ENCODE results near the gene WNT5A. TPM values are rescaled to one million over a fixed set of nuclear protein-coding genes. Genes with fewer than 3 reads are reported as not detected.

Gene WNT5A
- polyA plus RNA-seq, 1 donor from 2014 or later: 0.59 TPM

GRCh38 chr3:55482496-55483195 is 4.5 kb downstream of the WNT5A start:
- Histone ChIP-seq H3K79me2 (replicated peaks; ENCODE audit: insufficient read depth, low read length) (no peaks in the 10 kb centered on the region), H3K36me3 (ENCODE audit: insufficient read depth, low read length) (no peaks in the 10 kb centered on the region), H3K9ac (ENCODE audit: low read length) (no peak overlapping the region), H3K4me3 (ENCODE audit: low read length) (peak overlapping the region; percentile 25), H3K4me2 (ENCODE audit: low read length) (no peak overlapping the region), H3F3A (ENCODE audit: insufficient read depth, low read length, poor library complexity, severe bottlenecking) (peaks cover 4% of the 10 kb centered on the region), H3K27ac (ENCODE audit: low read length) (no peak overlapping the region), H3K9me3 (ENCODE audit: low read length) (no peaks in the 10 kb centered on the region), H4K20me1 (ENCODE audit: insufficient read depth) (no peaks in the 10 kb centered on the region), H3K27me3 (ENCODE audit: insufficient read depth, low read depth, low read length) (peaks cover 93% of the 10 kb centered on the region), H3K9me2 (ENCODE audit: insufficient read depth, low read length) (no peaks in the 10 kb centered on the region), H2AFZ (ENCODE audit: low read depth, low read length) (no peak overlapping the region)
- TF ChIP-seq POLR2AphosphoS5 (IDR thresholded peaks at IDR 0.05) (no peak), EZH2 (IDR thresholded peaks at IDR 0.05; ENCODE audit: borderline replicate concordance, insufficient read depth, low read length, poor library complexity, severe bottlenecking) (peak; percentile 86)

DNA sequence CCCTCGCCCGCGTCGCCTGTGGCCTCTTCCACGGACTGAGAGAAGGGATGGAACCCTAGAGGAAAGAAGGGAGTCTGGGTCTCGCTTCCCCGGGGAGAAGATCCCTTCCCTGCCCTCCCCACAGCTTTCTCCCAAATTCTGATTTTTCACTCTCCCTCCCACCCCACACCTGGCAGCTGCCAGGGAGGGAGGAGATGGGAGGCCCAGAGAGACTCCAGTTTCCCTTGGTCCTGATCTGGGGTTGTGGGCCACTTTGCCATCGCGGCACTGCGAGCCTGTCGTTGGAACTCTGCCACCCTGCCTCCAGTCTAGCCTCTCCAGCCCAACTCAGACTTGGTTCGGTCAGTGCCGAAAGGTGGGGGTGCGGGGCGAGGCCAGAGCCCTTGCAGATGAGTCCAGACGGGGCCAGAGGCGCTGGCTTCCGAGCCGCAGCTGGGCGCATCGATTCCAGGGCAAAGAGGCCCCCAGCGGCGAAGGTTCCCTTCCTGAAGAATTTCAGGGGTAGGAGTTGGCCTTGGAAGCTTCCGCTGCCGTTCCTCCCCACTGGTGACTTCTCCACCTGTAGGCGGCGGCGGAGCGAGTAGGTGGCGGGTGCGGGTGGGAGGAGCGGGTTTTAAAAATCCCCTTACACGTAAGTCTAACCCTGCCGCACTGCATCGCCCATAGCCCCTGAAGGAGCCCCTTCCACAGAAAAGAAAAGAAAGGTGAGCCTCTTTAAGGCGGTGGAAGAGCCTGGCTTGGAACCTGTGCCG is 5.2 kb downstream of the WNT5A start:
- Histone ChIP-seq H3K79me2 (replicated peaks; ENCODE audit: insufficient read depth, low read length) (no peaks in the 10 kb centered on the region), H3K36me3 (ENCODE audit: insufficient read depth, low read length) (no peaks in the 10 kb centered on the region), H3K27me3 (ENCODE audit: insufficient read depth, low read depth, low read length) (peaks cover 86% of the 10 kb centered on the region), H3K4me2 (ENCODE audit: low read length) (no peak overlapping the region), H3F3A (ENCODE audit: insufficient read depth, low read length, poor library complexity, severe bottlenecking) (peaks cover 4% of the 10 kb centered on the region), H3K4me3 (ENCODE audit: low read length) (peak overlapping the region; percentile 56), H4K20me1 (ENCODE audit: insufficient read depth) (no peaks in the 10 kb centered on the region), H3K9me3 (ENCODE audit: low read length) (no peaks in the 10 kb centered on the region), H3K9me2 (ENCODE audit: insufficient read depth, low read length) (no peaks in the 10 kb centered on the region), H3K9ac (ENCODE audit: low read length) (no peak overlapping the region), H3K27ac (ENCODE audit: low read length) (no peak overlapping the region), H2AFZ (ENCODE audit: low read depth, low read length) (no peak overlapping the region)
- TF ChIP-seq, protein P1, sequence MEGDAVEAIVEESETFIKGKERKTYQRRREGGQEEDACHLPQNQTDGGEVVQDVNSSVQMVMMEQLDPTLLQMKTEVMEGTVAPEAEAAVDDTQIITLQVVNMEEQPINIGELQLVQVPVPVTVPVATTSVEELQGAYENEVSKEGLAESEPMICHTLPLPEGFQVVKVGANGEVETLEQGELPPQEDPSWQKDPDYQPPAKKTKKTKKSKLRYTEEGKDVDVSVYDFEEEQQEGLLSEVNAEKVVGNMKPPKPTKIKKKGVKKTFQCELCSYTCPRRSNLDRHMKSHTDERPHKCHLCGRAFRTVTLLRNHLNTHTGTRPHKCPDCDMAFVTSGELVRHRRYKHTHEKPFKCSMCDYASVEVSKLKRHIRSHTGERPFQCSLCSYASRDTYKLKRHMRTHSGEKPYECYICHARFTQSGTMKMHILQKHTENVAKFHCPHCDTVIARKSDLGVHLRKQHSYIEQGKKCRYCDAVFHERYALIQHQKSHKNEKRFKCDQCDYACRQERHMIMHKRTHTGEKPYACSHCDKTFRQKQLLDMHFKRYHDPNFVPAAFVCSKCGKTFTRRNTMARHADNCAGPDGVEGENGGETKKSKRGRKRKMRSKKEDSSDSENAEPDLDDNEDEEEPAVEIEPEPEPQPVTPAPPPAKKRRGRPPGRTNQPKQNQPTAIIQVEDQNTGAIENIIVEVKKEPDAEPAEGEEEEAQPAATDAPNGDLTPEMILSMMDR (IDR thresholded peaks at IDR 0.05; ENCODE audit: poor library complexity, severe bottlenecking): peak; percentile 16
- TF ChIP-seq TAF1 (IDR thresholded peaks at IDR 0.05; ENCODE audit: low read depth) (no peak), RAD21 (conservative IDR thresholded peaks at IDR 0.05) (no peak)

DNA sequence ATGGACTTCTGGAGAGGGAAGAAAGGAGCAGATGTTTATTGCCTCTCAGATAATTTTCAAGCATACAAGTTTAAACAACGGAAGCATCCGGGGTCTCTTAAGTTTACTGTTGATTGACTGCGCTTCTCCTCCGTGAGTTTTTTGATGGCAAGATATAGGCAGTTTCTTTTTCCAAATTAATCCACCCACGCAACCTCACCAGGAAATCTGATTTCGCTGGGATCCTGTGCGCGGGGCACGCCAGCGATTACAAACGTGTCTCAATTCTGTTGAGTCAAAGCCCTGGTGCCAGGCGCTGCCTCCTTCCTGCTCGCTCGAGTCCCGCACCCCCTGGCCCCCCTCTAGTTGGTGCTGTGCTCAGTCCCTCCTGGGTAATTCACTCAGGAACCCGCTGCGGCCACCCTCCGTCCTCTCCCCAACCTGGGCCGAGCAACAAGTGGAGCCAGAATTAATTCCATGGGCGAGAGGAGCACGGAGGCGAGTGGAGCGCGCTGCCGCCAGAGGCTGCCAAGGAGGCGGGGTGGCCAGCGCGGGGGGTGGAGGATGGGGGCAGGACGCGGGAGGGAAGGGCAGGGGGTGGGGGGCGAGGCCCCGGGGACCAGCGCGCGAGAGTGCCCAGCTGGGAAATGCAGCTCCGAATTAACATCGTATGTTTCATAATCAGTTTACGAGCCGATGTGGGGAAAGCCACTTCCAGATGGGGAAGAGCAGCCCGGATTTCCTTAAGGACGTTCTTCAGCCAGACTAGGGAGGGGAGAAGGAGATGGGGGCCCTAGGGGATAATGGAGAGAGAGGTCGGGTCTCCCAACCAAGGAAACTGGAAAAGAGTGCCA is 6.0 kb downstream of the WNT5A start:
- Histone ChIP-seq H3K36me3 (ENCODE audit: insufficient read depth, low read length) (no peaks in the 10 kb centered on the region), H3K9me2 (ENCODE audit: insufficient read depth, low read length) (no peaks in the 10 kb centered on the region), H3K4me2 (ENCODE audit: low read length) (no peak overlapping the region), H2AFZ (ENCODE audit: low read depth, low read length) (no peak overlapping the region), H3K9ac (ENCODE audit: low read length) (no peak overlapping the region), H4K20me1 (ENCODE audit: insufficient read depth) (no peaks in the 10 kb centered on the region), H3K27me3 (ENCODE audit: insufficient read depth, low read depth, low read length) (peaks cover 78% of the 10 kb centered on the region), H3K27ac (ENCODE audit: low read length) (no peak overlapping the region), H3K4me3 (ENCODE audit: low read length) (peak overlapping the region; percentile 56), H3K9me3 (ENCODE audit: low read length) (no peaks in the 10 kb centered on the region), H3K79me2 (replicated peaks; ENCODE audit: insufficient read depth, low read length) (no peaks in the 10 kb centered on the region), H3F3A (ENCODE audit: insufficient read depth, low read length, poor library complexity, severe bottlenecking) (peaks cover 4% of the 10 kb centered on the region)
- TF ChIP-seq EZH2 (IDR thresholded peaks at IDR 0.05; ENCODE audit: borderline replicate concordance, insufficient read depth, low read length, poor library complexity, severe bottlenecking): peak; percentile 67
- no peak for TF ChIP-seq POLR2AphosphoS5 (IDR thresholded peaks at IDR 0.05)
- no peak for TF ChIP-seq EP300 (conservative IDR thresholded peaks at IDR 0.05; ENCODE audit: poor library complexity, severe bottlenecking)
- no peak for TF ChIP-seq MXI1 (conservative IDR thresholded peaks at IDR 0.05; ENCODE audit: poor library complexity, severe bottlenecking)
- TF ChIP-seq, protein P1 (IDR thresholded peaks at IDR 0.05; ENCODE audit: poor library complexity, severe bottlenecking): no peak
- no peak for TF ChIP-seq RAD21 (conservative IDR thresholded peaks at IDR 0.05)
